Brain microvascular endothelial cell (primary cell): ENCODE measurements around the gene LEAP2.

Experiments used
- DNase-seq: peaks from one replicate; pipeline ENCODE4 v3.0.0-alpha.2; 2020
- H3K27ac ChIP-seq: fragments of 250-450 bp; sonication (Bioruptor Pico); 2 replicates; pipeline ENCODE4 v1.5.1; 2020; ENCODE audit warnings: mild to moderate bottlenecking, moderate library complexity
- H3K27me3 ChIP-seq: fragments of 250-450 bp; sonication (Bioruptor Pico); replicated peaks from 2 replicates; pipeline ENCODE4 v1.5.1; 2020; ENCODE audit warnings: mild to moderate bottlenecking
- H3K36me3 ChIP-seq: fragments of 250-450 bp; sonication (Bioruptor Pico); replicated peaks from 2 replicates; pipeline ENCODE4 v1.5.1; 2020; ENCODE audit warnings: mild to moderate bottlenecking
- H3K4me3 ChIP-seq: 2 replicates; pipeline ENCODE4 v1.5.1; 2011; ENCODE audit warnings: low read depth, mild to moderate bottlenecking, control low read depth, low read length, moderate library complexity
- CTCF ChIP-seq: IDR thresholded peaks from 2 replicates; pipeline ENCODE4 v1.5.1; 2011; ENCODE audit warnings: low read depth, mild to moderate bottlenecking, moderate library complexity, low read length, control low read depth, inconsistent platforms; ENCODE audit errors: missing control alignments
- in situ Hi-C: cut with HindIII; loops from 2 replicates; pipeline ENCODE4 v1.10.0; 2017; ENCODE audit warnings: low sequenced_read_pairs, low pct_ligation_motif_present

Gene LEAP2

GRCh38 chr5:132827943-132828673, 45.4 kb upstream of the LEAP2 start:
- no peak for TF ChIP-seq CTCF
- Histone ChIP-seq H3K27me3 (no peaks in the 10 kb centered on the region), H3K36me3 (no peaks in the 10 kb centered on the region), H3K4me3 (no peak overlapping the region), H3K27ac (no peak overlapping the region)
- no peak for DNase-seq
- in situ Hi-C loops, result no loop called here

- in situ Hi-C loops, result no loop called here
- Histone ChIP-seq H3K36me3 (no peaks in the 10 kb centered on the region), H3K4me3 (no peak overlapping the region), H3K27ac (no peak overlapping the region), H3K27me3 (no peaks in the 10 kb centered on the region)
- TF ChIP-seq CTCF, result no peak
- DNase-seq, result no peak
These were observed 44.5 kb upstream of the LEAP2 start for GRCh38 chr5:132828846-132829494.

GRCh38 chr5:132829742-132830435, 43.6 kb upstream of the LEAP2 start:
- peak overlapping the region; percentile 61 for H3K4me3 ChIP-seq

GRCh38 chr5:132830436-132831094, 42.9 kb upstream of the LEAP2 start, which contains the start of gene SHROOM1:
TSS of gene SHROOM1 (minus strand) at chr5:132830647. CDS start at chr5:132826140, 4,507 bp downstream.
- H3K27ac ChIP-seq, result no peak within 1 kb of the TSS
- H3K36me3 ChIP-seq, result no peaks in the 10 kb centered on the region
- DNase-seq, result no peak
- in situ Hi-C loops, result no loop called here
- H3K27me3 ChIP-seq, result no peaks in the 10 kb centered on the region
- no peak for TF ChIP-seq CTCF
- peak within 1 kb of the TSS; percentile 61 for H3K4me3 ChIP-seq

More at GRCh38 chr5:132829742-132830435, 43.6 kb upstream of the LEAP2 start:
- peak; percentile 43 for DNase-seq
- TF ChIP-seq CTCF, result peak; percentile 77
- Histone ChIP-seq H3K27me3 (no peaks in the 10 kb centered on the region), H3K36me3 (no peaks in the 10 kb centered on the region), H3K27ac (no peak overlapping the region)
- in situ Hi-C loops, result no loop called here

GRCh38 chr5:132831095-132831860, 42.2 kb upstream of the LEAP2 start:
- no peaks in the 10 kb centered on the region for H3K36me3 ChIP-seq
- H3K27ac ChIP-seq, result no peak overlapping the region
- no peaks in the 10 kb centered on the region for H3K27me3 ChIP-seq
- H3K4me3 ChIP-seq, result peak overlapping the region; percentile 61
- in situ Hi-C loops, result no loop called here
- TF ChIP-seq CTCF, result no peak
- no peak for DNase-seq
